Upper lobe of left lung (tissue), 6 donors: ENCODE data around the gene CLEC4G. TPM values are rescaled to one million over a fixed set of nuclear protein-coding genes. Genes with fewer than 3 reads are reported as not detected.

Experiments used
- ATAC-seq, 2 donors: fragments of 200-7000 bp; cut with Tn5 transposase; one replicate each; pipeline ENCODE4 v1.9.1; 2022; ENCODE audit warnings: mild to moderate bottlenecking in 2 of 2, moderate library complexity in 2 of 2; ENCODE audit not compliant: low FRiP score in 2 of 2
- DNase-seq, 2 donors: peaks; one replicate each; pipeline ENCODE4 v3.0.0-alpha.2; 2019 to 2020
- H3K27ac ChIP-seq, 4 donors: fragments of 200-600 bp; sonication (generic); one replicate each; pipeline ENCODE4 v1.5.1; 2016 to 2019
- H3K27me3 ChIP-seq, 4 donors: fragments of 200-600 bp; sonication (generic); one replicate each; pipeline ENCODE4 v1.5.1; 2017 to 2019
- H3K36me3 ChIP-seq, 4 donors: fragments of 200-600 bp; sonication (generic); one replicate each; pipeline ENCODE4 v1.5.1; 2016 to 2019
- H3K4me1 ChIP-seq, 4 donors: fragments of 200-600 bp; sonication (generic); one replicate each; pipeline ENCODE4 v1.5.1; 2018 to 2019
- H3K4me3 ChIP-seq, 4 donors: fragments of 200-600 bp; sonication (generic); one replicate each; pipeline ENCODE4 v1.5.1; 2017 to 2019; ENCODE audit warnings: mild to moderate bottlenecking in 2 of 4, moderate library complexity in 1 of 4
- H3K9me3 ChIP-seq, 4 donors: fragments of 200-600 bp; sonication (generic); one replicate each; pipeline ENCODE4 v1.5.1; 2018 to 2019
- EP300 ChIP-seq, 4 donors: sonication (generic); formaldehyde crosslinking; IDR thresholded peaks; one replicate each; pipeline ENCODE4 v1.5.1; 2017; ENCODE audit warnings: antibody characterized with exemption in 4 of 4, control low read depth in 2 of 4
- POLR2A ChIP-seq, 4 donors: fragments of 450-650 bp; IDR thresholded peaks; one replicate each; pipeline ENCODE4 v1.5.1; 2016 to 2017; ENCODE audit warnings: antibody characterized with exemption in 4 of 4, mild to moderate bottlenecking in 2 of 4
- POLR2AphosphoS5 ChIP-seq, 2 donors: sonication (generic); formaldehyde crosslinking; IDR thresholded peaks; one replicate each; pipeline ENCODE4 v1.5.1; 2017; ENCODE audit warnings: antibody characterized with exemption in 2 of 2
- WGBS, 2 donors: methylation state at CpG; one replicate each; pipeline ENCODE4 v1.1.5; 2017 to 2018; 5-methylcytosine and 5-hydroxymethylcytosine counted together
- total RNA-seq, 6 donors: library from RNA; depleted of rRNA in 4 of 6; stranded (reverse); fragments of >200 nt in 4 of 6; gene quantifications; one replicate each; pipeline versions ENCODE4 v1.1.0 to v1.2.1, GENCODE V29; 2016 to 2021
- TF ChIP-seq, protein P1 (sequence below), 6 experiments: fragments of 450-650 bp in 4 of 6; fragments of 200-600 bp in 2 of 6; sonication (generic) in 2 of 6; IDR thresholded peaks; one replicate each; pipeline ENCODE4 v1.5.1; 2016 to 2019; ENCODE audit warnings: antibody characterized with exemption in 6 of 6
- donor health status: DM: no; HTN: no; CAD: no; lungs with moderate emphysema.
- donor health status: DM: no; HTN: yes; CAD: no; lungs with severe emphysema.

CLEC4G gene
- total RNA-seq, 6 donors from 2014 or later, result 0.40 to 2.5 (median 1.5) TPM; not detected in 2

GRCh38 chr19:7697721-7698287 is 34.1 kb downstream of the CLEC4G start:
- Histone ChIP-seq H3K9me3 (no peaks in the 10 kb centered on the region), H3K27me3 (peaks cover 0 to 7% (median 2%) of the 10 kb centered on the region in 4 donors), H3K36me3 (no peaks in the 10 kb centered on the region), H3K4me3 (no peak overlapping the region), H3K27ac (no peak overlapping the region), H3K4me1 (no peaks in the 10 kb centered on the region)
- ATAC-seq (no peak), DNase-seq (no peak)
- TF ChIP-seq POLR2A (IDR thresholded peaks at IDR 0.05) (no peak), EP300 (IDR thresholded peaks at IDR 0.05) (no peak), POLR2AphosphoS5 (IDR thresholded peaks at IDR 0.05) (no peak)
- TF ChIP-seq, protein P1, sequence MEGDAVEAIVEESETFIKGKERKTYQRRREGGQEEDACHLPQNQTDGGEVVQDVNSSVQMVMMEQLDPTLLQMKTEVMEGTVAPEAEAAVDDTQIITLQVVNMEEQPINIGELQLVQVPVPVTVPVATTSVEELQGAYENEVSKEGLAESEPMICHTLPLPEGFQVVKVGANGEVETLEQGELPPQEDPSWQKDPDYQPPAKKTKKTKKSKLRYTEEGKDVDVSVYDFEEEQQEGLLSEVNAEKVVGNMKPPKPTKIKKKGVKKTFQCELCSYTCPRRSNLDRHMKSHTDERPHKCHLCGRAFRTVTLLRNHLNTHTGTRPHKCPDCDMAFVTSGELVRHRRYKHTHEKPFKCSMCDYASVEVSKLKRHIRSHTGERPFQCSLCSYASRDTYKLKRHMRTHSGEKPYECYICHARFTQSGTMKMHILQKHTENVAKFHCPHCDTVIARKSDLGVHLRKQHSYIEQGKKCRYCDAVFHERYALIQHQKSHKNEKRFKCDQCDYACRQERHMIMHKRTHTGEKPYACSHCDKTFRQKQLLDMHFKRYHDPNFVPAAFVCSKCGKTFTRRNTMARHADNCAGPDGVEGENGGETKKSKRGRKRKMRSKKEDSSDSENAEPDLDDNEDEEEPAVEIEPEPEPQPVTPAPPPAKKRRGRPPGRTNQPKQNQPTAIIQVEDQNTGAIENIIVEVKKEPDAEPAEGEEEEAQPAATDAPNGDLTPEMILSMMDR (IDR thresholded peaks at IDR 0.05), result no peak
- WGBS, 2 donors, result 80 to 84% methylated on average over 10 of the region's 10 CpGs

- no peak overlapping the region for H3K27ac ChIP-seq
- DNase-seq (no peak), ATAC-seq (no peak)
- H3K4me3 ChIP-seq, result no peak overlapping the region
- H3K36me3 ChIP-seq, result no peaks in the 10 kb centered on the region
- no peaks in the 10 kb centered on the region for H3K4me1 ChIP-seq
- no peaks in the 10 kb centered on the region for H3K9me3 ChIP-seq
- no peak for TF ChIP-seq POLR2AphosphoS5 (IDR thresholded peaks at IDR 0.05)
- TF ChIP-seq POLR2A (IDR thresholded peaks at IDR 0.05), result no peak
- TF ChIP-seq EP300 (IDR thresholded peaks at IDR 0.05), result no peak
- TF ChIP-seq, protein P1 (IDR thresholded peaks at IDR 0.05), result no peak
- 56 to 57% methylated on average over 4 of the region's 4 CpGs for WGBS, 2 donors
- H3K27me3 ChIP-seq, result peaks cover 0 to 7% (median 2%) of the 10 kb centered on the region in 4 donors
Measured at GRCh38 chr19:7694499-7694898, 37.4 kb downstream of the CLEC4G start.

- WGBS, 2 donors, result 68 to 81% methylated on average over 13 of the region's 13 CpGs
- no peak for ATAC-seq
- H3K4me3 ChIP-seq, result no peak overlapping the region
Measured at GRCh38 chr19:7692417-7693088, 39.4 kb downstream of the CLEC4G start.

GRCh38 chr19:7691497-7691896 is 40.4 kb downstream of the CLEC4G start:
- no peaks in the 10 kb centered on the region for H3K36me3 ChIP-seq
- H3K4me3 ChIP-seq, result no peak overlapping the region
- H3K4me1 ChIP-seq, result no peaks in the 10 kb centered on the region
- H3K27ac ChIP-seq, result no peak overlapping the region
- no peak for TF ChIP-seq POLR2A (IDR thresholded peaks at IDR 0.05)
- no peak for TF ChIP-seq EP300 (IDR thresholded peaks at IDR 0.05)
- TF ChIP-seq, protein P1 (IDR thresholded peaks at IDR 0.05), result no peak
- no peak for TF ChIP-seq POLR2AphosphoS5 (IDR thresholded peaks at IDR 0.05)
- no peaks in the 10 kb centered on the region for H3K9me3 ChIP-seq
- no peak for ATAC-seq
- H3K27me3 ChIP-seq, result no peaks in the 10 kb centered on the region
- DNase-seq, result no peak

More at GRCh38 chr19:7692417-7693088, 39.4 kb downstream of the CLEC4G start:
- H3K27me3 ChIP-seq, result no peaks in the 10 kb centered on the region
- no peaks in the 10 kb centered on the region for H3K4me1 ChIP-seq
- no peaks in the 10 kb centered on the region for H3K36me3 ChIP-seq
- H3K27ac ChIP-seq, result no peak overlapping the region
- TF ChIP-seq EP300 (IDR thresholded peaks at IDR 0.05) (no peak), POLR2AphosphoS5 (IDR thresholded peaks at IDR 0.05) (no peak), POLR2A (IDR thresholded peaks at IDR 0.05) (no peak)
- TF ChIP-seq, protein P1 (IDR thresholded peaks at IDR 0.05), result no peak
- H3K9me3 ChIP-seq, result no peaks in the 10 kb centered on the region
- no peak for DNase-seq
